Ascending aorta (tissue), 2 donors: ENCODE measurements around the gene DAAM2. TPM values are rescaled to one million over a fixed set of nuclear protein-coding genes. Genes with fewer than 3 reads are reported as not detected.

ENCODE experiments used
- DNase-seq, 2 donors: peaks; one replicate each; pipeline ENCODE4 v3.0.0-alpha.2; 2019; ENCODE audit warnings: low spot score in 2 of 2
- H3K27ac ChIP-seq, 2 donors: fragments of 200-600 bp; sonication (generic); one replicate each; pipeline ENCODE4 v1.5.1; 2016 to 2017; ENCODE audit warnings: mild to moderate bottlenecking in 1 of 2
- H3K27me3 ChIP-seq: fragments of 200-600 bp; sonication (generic); one replicate; pipeline ENCODE4 v1.5.1; 2017
- H3K36me3 ChIP-seq, 2 donors: fragments of 200-600 bp; sonication (generic); one replicate each; pipeline ENCODE4 v1.5.1; 2016
- H3K4me1 ChIP-seq, 2 donors: fragments of 200-600 bp; sonication (generic); one replicate each; pipeline ENCODE4 v1.5.1; 2016 to 2017; ENCODE audit warnings: mild to moderate bottlenecking in 1 of 2
- H3K4me3 ChIP-seq, 2 donors: fragments of 200-600 bp; sonication (generic); one replicate each; pipeline ENCODE4 v1.5.1; 2016 to 2017; ENCODE audit warnings: mild to moderate bottlenecking in 1 of 2
- H3K9me3 ChIP-seq, 2 donors: fragments of 200-600 bp; sonication (generic); one replicate each; pipeline ENCODE4 v1.5.1; 2016
- CTCF ChIP-seq, 3 experiments: fragments of 200-600 bp in 2 of 3; fragments of 450-650 bp in 1 of 3; sonication (generic) in 2 of 3; IDR thresholded peaks; one replicate each; pipeline ENCODE4 v1.5.1; 2016 to 2019; ENCODE audit warnings: antibody characterized with exemption in 3 of 3, mild to moderate bottlenecking in 1 of 3, moderate library complexity in 1 of 3
- intact Hi-C: fragments of 100-400 bp; cut with DNase I; formaldehyde crosslinking; loops from one replicate; pipeline ENCODE4 v1.15.1; 2023
- total RNA-seq: library from RNA; depleted of rRNA; stranded (reverse); fragments of >200 nt; gene quantifications from one replicate; pipeline ENCODE4 v1.1.0, GENCODE V29; 2016

The DAAM2 gene
- total RNA-seq, 1 donor from 2014 or later: 44.0 TPM

GRCh38 chr6:39930540-39930939 lies 138.4 kb downstream of the DAAM2 start:
- H3K4me1 ChIP-seq: peaks cover 13 to 64% of the 10 kb centered on the region in 2 donors
- no peaks in the 10 kb centered on the region for H3K9me3 ChIP-seq
- H3K27me3 ChIP-seq: no peaks in the 10 kb centered on the region
- intact Hi-C loops: no loop called here
- no peak for TF ChIP-seq CTCF (IDR thresholded peaks at IDR 0.05)
- no peak for DNase-seq
- H3K36me3 ChIP-seq: peaks cover 4 to 8% of the 10 kb centered on the region in 2 donors
- peak overlapping the region in 1 of 2 donors; percentile 13 for H3K4me3 ChIP-seq
- peak overlapping the region; percentile 84 to 93 for H3K27ac ChIP-seq

GRCh38 chr6:39931607-39932006 lies 139.4 kb downstream of the DAAM2 start:
- Histone ChIP-seq H3K27me3 (no peaks in the 10 kb centered on the region), H3K4me3 (peak overlapping the region in 1 of 2 donors; percentile 78), H3K36me3 (no peaks in the 10 kb centered on the region), H3K4me1 (peaks cover 15 to 66% of the 10 kb centered on the region in 2 donors), H3K9me3 (no peaks in the 10 kb centered on the region), H3K27ac (peak overlapping the region; percentile 84 to 93)
- TF ChIP-seq CTCF (IDR thresholded peaks at IDR 0.05): no peak
- intact Hi-C loops: no loop called here
- no peak for DNase-seq

- H3K27me3 ChIP-seq: no peaks in the 10 kb centered on the region
- H3K27ac ChIP-seq: peak overlapping the region; percentile 84 to 93
- no peaks in the 10 kb centered on the region for H3K9me3 ChIP-seq
- no peak for DNase-seq
- intact Hi-C loops: no loop called here
- TF ChIP-seq CTCF (IDR thresholded peaks at IDR 0.05): no peak
- no peaks in the 10 kb centered on the region for H3K36me3 ChIP-seq
- H3K4me3 ChIP-seq: peak overlapping the region; percentile 78 to 88
- peaks cover 15 to 58% of the 10 kb centered on the region in 2 donors for H3K4me1 ChIP-seq
These were observed 140.3 kb downstream of the DAAM2 start for GRCh38 chr6:39932386-39932910.

GRCh38 chr6:39933669-39934130 lies 141.5 kb downstream of the DAAM2 start:
- peak overlapping the region; percentile 84 to 93 for H3K27ac ChIP-seq
- H3K4me1 ChIP-seq: peaks cover 15 to 47% of the 10 kb centered on the region in 2 donors
- H3K36me3 ChIP-seq: no peaks in the 10 kb centered on the region
- no peak for TF ChIP-seq CTCF (IDR thresholded peaks at IDR 0.05)
- peak overlapping the region; percentile 78 to 88 for H3K4me3 ChIP-seq
- no peaks in the 10 kb centered on the region for H3K27me3 ChIP-seq
- intact Hi-C loops: no loop called here
- no peaks in the 10 kb centered on the region for H3K9me3 ChIP-seq
- no peak for DNase-seq

- peak within 1 kb of the TSS; percentile 78 to 88 for H3K4me3 ChIP-seq
- no peaks in the 10 kb centered on the region for H3K36me3 ChIP-seq
- H3K4me1 ChIP-seq: peaks cover 15 to 44% of the 10 kb centered on the region in 2 donors
- no peaks in the 10 kb centered on the region for H3K27me3 ChIP-seq
- peak within 1 kb of the TSS; percentile 84 to 93 for H3K27ac ChIP-seq
- no peak for TF ChIP-seq CTCF (IDR thresholded peaks at IDR 0.05)
- H3K9me3 ChIP-seq: no peaks in the 10 kb centered on the region
- intact Hi-C loops: no loop called here
- DNase-seq: peak; percentile 54 to 92
These were observed 142.1 kb downstream of the DAAM2 start, which contains the start of gene MOCS1 for GRCh38 chr6:39934131-39934757. Gene MOCS1, minus strand, starts transcription at chr6:39934462. Its CDS starts 45 bp downstream, at chr6:39934417.
